ENCODE data around the gene TJP2. TPM values are rescaled to one million over a fixed set of nuclear protein-coding genes. Genes with fewer than 3 reads are reported as not detected.

The TJP2 gene
- total and polyA plus RNA-seq, 12 donors: 24.2 to 117 (median 82.4) TPM

DNA sequence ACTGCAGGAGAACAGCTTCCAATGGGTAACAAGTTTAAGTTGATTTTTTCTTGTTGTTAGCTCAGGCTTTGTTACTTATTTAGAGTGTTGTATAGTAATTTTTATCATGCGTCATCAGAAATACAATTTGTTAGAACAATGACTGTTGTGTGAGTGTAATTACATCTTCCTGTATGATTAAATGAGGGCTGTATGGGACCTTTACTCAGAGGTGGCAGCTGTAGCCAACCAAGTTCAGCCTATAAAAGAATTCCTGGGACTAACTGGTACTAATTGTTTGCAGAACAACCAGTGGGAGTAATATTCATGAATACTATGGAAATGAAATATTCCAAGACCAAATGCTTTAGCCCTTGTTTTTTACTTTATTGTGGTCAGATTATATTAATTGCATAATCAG lies 30.8 kb upstream of the TJP2 start:
- intact Hi-C loops (cut with DNase I): loop anchor here in 5 of 10 donors (5.0 to 10.0 kb wide), 3 partner anchors 49 to 88 kb away; no protein-coding TSS in a partner anchor
- Histone ChIP-seq H3K27me3 (no peaks in the 10 kb centered on the region), H3K9me3 (no peaks in the 10 kb centered on the region), H3K36me3 (no peaks in the 10 kb centered on the region), H3K4me3 (no peak overlapping the region), H3K4me1 (peaks cover 0 to 51% (median 24%) of the 10 kb centered on the region in 9 donors), H3K27ac (peak overlapping the region in 4 of 10 donors; percentile 10 to 73 (median 40))
- 72 to 73% methylated on average over 1 of the region's 1 CpG for WGBS, 2 donors
- no peak for TF ChIP-seq CTCF (IDR thresholded peaks at IDR 0.05)
- ATAC-seq (peak in 4 of 8 donors; percentile 13 to 47 (median 34)), DNase-seq (peak in 1 of 2 donors; percentile 2)

DNA sequence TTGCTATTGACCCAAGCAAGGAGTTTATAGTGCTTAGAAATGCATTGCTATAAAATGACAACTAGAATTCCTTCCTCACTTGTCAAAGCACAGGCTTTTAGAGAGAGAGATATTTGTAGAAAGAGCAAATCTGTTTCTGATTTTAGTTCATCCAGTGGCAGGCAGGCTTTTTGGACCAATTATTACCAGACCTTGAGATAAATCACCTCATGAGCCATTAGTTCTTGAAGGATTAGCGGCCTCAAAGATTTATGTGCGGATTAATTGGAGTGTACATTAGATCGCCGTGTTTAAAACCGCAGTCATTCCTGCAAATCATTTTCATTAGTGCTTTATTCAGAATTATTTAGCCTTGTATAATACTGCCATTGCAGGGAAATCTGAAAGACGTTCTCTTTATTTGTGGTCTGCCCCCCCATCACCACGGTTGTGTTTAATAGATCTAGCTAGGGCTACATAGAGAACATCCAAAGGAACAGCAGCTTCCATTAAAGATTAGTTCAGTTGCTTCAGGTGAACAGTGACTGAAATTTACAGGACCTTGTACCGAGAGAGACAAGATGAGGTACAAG lies 28.8 kb upstream of the TJP2 start:
- ATAC-seq (no peak), DNase-seq (no peak)
- no peak overlapping the region for H3K4me3 ChIP-seq
- no peaks in the 10 kb centered on the region for H3K36me3 ChIP-seq
- no peaks in the 10 kb centered on the region for H3K9me3 ChIP-seq
- H3K27ac ChIP-seq: no peak overlapping the region
- H3K4me1 ChIP-seq: peaks cover 4 to 56% (median 31%) of the 10 kb centered on the region in 9 donors
- H3K27me3 ChIP-seq: no peaks in the 10 kb centered on the region
- intact Hi-C loops (cut with DNase I): loop anchor here in 4 of 10 donors (5.0 to 10.0 kb wide), 3 partner anchors 47 to 90 kb away; no protein-coding TSS in a partner anchor
- TF ChIP-seq CTCF (IDR thresholded peaks at IDR 0.05): no peak
- 96 to 98% methylated on average over 8 of the region's 8 CpGs for WGBS, 2 donors

- no peak overlapping the region for H3K27ac ChIP-seq
- no peaks in the 10 kb centered on the region for H3K27me3 ChIP-seq
- 95 to 97% methylated on average over 11 of the region's 11 CpGs for WGBS, 2 donors
- intact Hi-C loops (cut with DNase I): loop anchor here in 4 of 10 donors (5.0 to 10.0 kb wide), 3 partner anchors 45 to 92 kb away; no protein-coding TSS in a partner anchor
- DNase-seq (no peak), ATAC-seq (no peak)
- H3K4me1 ChIP-seq: peaks cover 4 to 42% (median 27%) of the 10 kb centered on the region in 9 donors
- no peaks in the 10 kb centered on the region for H3K9me3 ChIP-seq
- TF ChIP-seq CTCF (IDR thresholded peaks at IDR 0.05): no peak
- H3K36me3 ChIP-seq: peaks cover 0 to 8% (median 0%) of the 10 kb centered on the region in 9 donors
- H3K4me3 ChIP-seq: no peak overlapping the region
These were observed 26.8 kb upstream of the TJP2 start for GRCh38 chr9:69147041-69147834.

DNA sequence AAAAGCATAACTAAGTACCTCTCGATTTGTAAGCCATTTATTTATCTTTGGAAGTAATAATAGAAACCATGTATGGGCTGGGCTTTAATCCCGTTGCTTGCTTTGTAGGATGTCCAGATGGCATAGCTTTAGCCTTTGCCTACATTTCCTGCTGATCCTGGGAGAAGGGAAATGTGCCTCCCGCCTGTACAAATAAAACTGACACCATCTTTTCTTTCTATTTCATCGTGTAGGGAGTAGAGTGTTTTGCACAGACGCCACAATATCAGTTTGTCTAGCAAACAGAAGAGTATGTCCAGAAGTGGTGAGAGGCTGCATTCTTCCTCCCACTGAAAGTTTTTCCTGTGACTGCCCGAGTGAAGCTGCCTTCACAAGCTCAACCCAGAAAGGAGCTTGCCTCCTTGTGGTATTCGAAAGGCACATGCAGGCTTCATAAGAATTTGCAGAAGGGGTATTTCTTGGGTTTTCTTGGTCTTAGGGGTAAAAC lies 24.7 kb upstream of the TJP2 start:
- Histone ChIP-seq H3K9me3 (no peaks in the 10 kb centered on the region), H3K4me1 (peaks cover 4 to 29% (median 14%) of the 10 kb centered on the region in 9 donors), H3K27me3 (no peaks in the 10 kb centered on the region), H3K36me3 (peaks cover 0 to 10% (median 0%) of the 10 kb centered on the region in 9 donors), H3K4me3 (peak overlapping the region in 2 of 10 donors; percentile 7 to 9), H3K27ac (peak overlapping the region in 9 of 10 donors; percentile 0 to 73 (median 60))
- peak in 1 of 2 donors; percentile 28 for DNase-seq
- 9 to 15% methylated on average over 7 of the region's 7 CpGs for WGBS, 2 donors
- intact Hi-C loops (cut with DNase I): loop anchor here in 4 of 10 donors (5.0 to 10.0 kb wide), 3 partner anchors 43 to 95 kb away; no protein-coding TSS in a partner anchor
- peak in 7 of 9 donors; percentile 14 to 60 (median 34) for TF ChIP-seq CTCF (IDR thresholded peaks at IDR 0.05)
- ATAC-seq: peak in 7 of 8 donors; percentile 34 to 77 (median 65)

All from heart right ventricle (tissue), 16 donors.